Activated gamma-delta T cell (primary cell): ENCODE results near the gene MAMDC4.
A peak's percentile ranks its signal among the peaks of the same experiment; 100 is the strongest.
"Not testable (repeated sequence)": the region's sequence is repeated elsewhere in the genome, so short reads cannot be mapped to it uniquely, and the experiment has no call there.

Experiments
- DNase-seq: peaks from one replicate; lab custom pipeline; 2025; lab: John Stamatoyannopoulos, UW

MAMDC4 gene

GRCh38 chr9:136862849-136863622, 10.9 kb downstream of the MAMDC4 start:
- DNase-seq: no peak

- DNase-seq: no peak
Observed at GRCh38 chr9:136863623-136864273, 11.6 kb downstream of the MAMDC4 start.

- DNase-seq: no peak
Observed at GRCh38 chr9:136865041-136865767, 13.1 kb downstream of the MAMDC4 start.

- DNase-seq: no peak
Observed at GRCh38 chr9:136865768-136866103, 13.6 kb downstream of the MAMDC4 start.

- DNase-seq: not testable (repeated sequence)
Observed at GRCh38 chr9:136866898-136867421, 14.8 kb downstream of the MAMDC4 start.

GRCh38 chr9:136867480-136867879, 15.3 kb downstream of the MAMDC4 start:
- no peak for DNase-seq

- DNase-seq: no peak
Observed at GRCh38 chr9:136867917-136868316, 15.8 kb downstream of the MAMDC4 start.

- no peak for DNase-seq
Observed at GRCh38 chr9:136868644-136869043, 16.5 kb downstream of the MAMDC4 start.

GRCh38 chr9:136869611-136870010, 17.5 kb downstream of the MAMDC4 start:
- DNase-seq: not testable (repeated sequence)

GRCh38 chr9:136875155-136875554, 23.0 kb downstream of the MAMDC4 start:
- no peak for DNase-seq

- DNase-seq: no peak
Observed at GRCh38 chr9:136876476-136876875, 24.3 kb downstream of the MAMDC4 start.

- DNase-seq: no peak
Observed at GRCh38 chr9:136880651-136881050, 28.5 kb downstream of the MAMDC4 start.

GRCh38 chr9:136881691-136882108, 29.6 kb downstream of the MAMDC4 start:
- no peak for DNase-seq

- DNase-seq: peak; percentile 71
Observed at GRCh38 chr9:136882109-136882946, 30.2 kb downstream of the MAMDC4 start.

GRCh38 chr9:136882947-136883283, 30.8 kb downstream of the MAMDC4 start:
- not testable (repeated sequence) for DNase-seq

- DNase-seq: not testable (repeated sequence)
Observed at GRCh38 chr9:136883670-136884069, 31.5 kb downstream of the MAMDC4 start.

GRCh38 chr9:136885950-136886578, 33.9 kb downstream of the MAMDC4 start, which contains the start of gene TRAF2:
TRAF2 (plus strand) TSS chr9:136886516; CDS start chr9:136898741, 12,225 bp downstream.
- peak; percentile 98 for DNase-seq

- DNase-seq: peak; percentile 88
Observed at GRCh38 chr9:136886610-136887597, 34.8 kb downstream of the MAMDC4 start.

GRCh38 chr9:136888454-136888853, 36.3 kb downstream of the MAMDC4 start:
- no peak for DNase-seq

GRCh38 chr9:136889858-136890257, 37.7 kb downstream of the MAMDC4 start:
- DNase-seq: no peak
